Osteoblast (primary cell): Measurements from ENCODE around the gene PRKCA. TPM values are rescaled to one million over a fixed set of nuclear protein-coding genes. Genes with fewer than 3 reads are reported as not detected.

Experiments
- DNase-seq: peaks from one replicate; pipeline ENCODE4 v3.0.0; 2011; ENCODE audit warnings: low spot score, mixed read lengths; ENCODE audit not compliant: insufficient read length; ENCODE audit errors: missing footprints
- H2AFZ ChIP-seq: 2 replicates; pipeline ENCODE4 v1.6.0; 2011; ENCODE audit warnings: mild to moderate bottlenecking, low read length
- H3K27ac ChIP-seq: 2 replicates; pipeline ENCODE4 v1.5.1; 2011; ENCODE audit warnings: mild to moderate bottlenecking, low read depth, low read length, moderate library complexity
- H3K27me3 ChIP-seq: 2 replicates; pipeline ENCODE4 v1.6.0; 2012; ENCODE audit warnings: mild to moderate bottlenecking, control low read depth, inconsistent platforms, low read length, moderate library complexity; ENCODE audit not compliant: insufficient read depth
- H3K36me3 ChIP-seq: 2 replicates; pipeline ENCODE4 v1.5.1; 2011; ENCODE audit warnings: mild to moderate bottlenecking, low read length, control low read depth, moderate library complexity; ENCODE audit not compliant: insufficient read depth
- H3K4me1 ChIP-seq: 2 replicates; pipeline ENCODE4 v1.5.1; 2011; ENCODE audit warnings: mild to moderate bottlenecking, low read length, control low read depth, moderate library complexity; ENCODE audit not compliant: insufficient read depth
- H3K4me2 ChIP-seq: 2 replicates; pipeline ENCODE4 v1.6.0; 2011; ENCODE audit warnings: mild to moderate bottlenecking, low read length; ENCODE audit not compliant: insufficient read depth
- H3K4me3 ChIP-seq: fragments of 200-600 bp; sonication (generic); 3 replicates; pipeline ENCODE4 v1.5.1; 2012; ENCODE audit warnings: mild to moderate bottlenecking, low read length, inconsistent platforms; ENCODE audit not compliant: insufficient read depth
- H3K79me2 ChIP-seq: 2 replicates; pipeline ENCODE4 v1.6.0; 2012; ENCODE audit warnings: mild to moderate bottlenecking, low read length, control low read depth, inconsistent platforms; ENCODE audit not compliant: insufficient read depth
- H3K9me3 ChIP-seq: 2 replicates; pipeline ENCODE4 v1.5.1; 2011; ENCODE audit warnings: low read depth, low read length, control low read depth
- H4K20me1 ChIP-seq: 2 replicates; pipeline ENCODE4 v1.6.0; 2012; ENCODE audit warnings: mild to moderate bottlenecking, low read length, control low read depth; ENCODE audit not compliant: insufficient read depth
- total RNA-seq: library from RNA; depleted of rRNA; stranded (reverse); fragments of >200 nt; gene quantifications from 2 replicates; pipeline ENCODE4 v1.2.3, GENCODE V29; 2012
- TF ChIP-seq, protein P1 (sequence below): IDR thresholded peaks from 2 replicates; pipeline ENCODE4 v1.5.1; 2011; ENCODE audit warnings: mild to moderate bottlenecking, low read depth, low read length, moderate library complexity; ENCODE audit errors: extremely low read depth

Gene PRKCA
- total RNA-seq, 1 donor: 46.0 TPM

DNA sequence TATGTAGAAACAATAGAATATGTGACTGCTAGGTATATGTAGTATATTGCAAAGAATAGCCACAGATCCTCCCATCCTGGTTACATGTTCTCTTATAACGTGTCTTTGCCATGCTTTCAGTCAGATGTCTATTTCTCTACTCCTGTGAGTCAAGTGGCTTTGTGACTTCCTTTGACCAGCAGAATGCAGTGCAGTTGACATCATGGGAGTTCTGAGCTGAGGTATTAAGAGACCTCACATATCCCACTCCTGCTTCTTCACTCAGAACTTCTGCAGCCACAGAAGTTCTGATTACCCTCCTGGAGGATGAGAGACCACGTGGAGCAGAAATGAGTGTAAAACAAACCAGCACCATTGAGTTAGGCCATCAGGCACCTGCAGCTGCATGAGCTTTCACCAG, 222.5 kb downstream of the PRKCA start:
- Histone ChIP-seq H3K4me1 (peaks cover 21% of the 10 kb centered on the region), H3K4me3 (no peak overlapping the region), H3K4me2 (no peak overlapping the region), H2AFZ (no peak overlapping the region), H3K27ac (no peak overlapping the region), H4K20me1 (peaks cover 18% of the 10 kb centered on the region), H3K9me3 (no peaks in the 10 kb centered on the region), H3K79me2 (peaks cover 55% of the 10 kb centered on the region), H3K27me3 (no peaks in the 10 kb centered on the region), H3K36me3 (no peaks in the 10 kb centered on the region)
- no peak for DNase-seq
- TF ChIP-seq, protein P1, sequence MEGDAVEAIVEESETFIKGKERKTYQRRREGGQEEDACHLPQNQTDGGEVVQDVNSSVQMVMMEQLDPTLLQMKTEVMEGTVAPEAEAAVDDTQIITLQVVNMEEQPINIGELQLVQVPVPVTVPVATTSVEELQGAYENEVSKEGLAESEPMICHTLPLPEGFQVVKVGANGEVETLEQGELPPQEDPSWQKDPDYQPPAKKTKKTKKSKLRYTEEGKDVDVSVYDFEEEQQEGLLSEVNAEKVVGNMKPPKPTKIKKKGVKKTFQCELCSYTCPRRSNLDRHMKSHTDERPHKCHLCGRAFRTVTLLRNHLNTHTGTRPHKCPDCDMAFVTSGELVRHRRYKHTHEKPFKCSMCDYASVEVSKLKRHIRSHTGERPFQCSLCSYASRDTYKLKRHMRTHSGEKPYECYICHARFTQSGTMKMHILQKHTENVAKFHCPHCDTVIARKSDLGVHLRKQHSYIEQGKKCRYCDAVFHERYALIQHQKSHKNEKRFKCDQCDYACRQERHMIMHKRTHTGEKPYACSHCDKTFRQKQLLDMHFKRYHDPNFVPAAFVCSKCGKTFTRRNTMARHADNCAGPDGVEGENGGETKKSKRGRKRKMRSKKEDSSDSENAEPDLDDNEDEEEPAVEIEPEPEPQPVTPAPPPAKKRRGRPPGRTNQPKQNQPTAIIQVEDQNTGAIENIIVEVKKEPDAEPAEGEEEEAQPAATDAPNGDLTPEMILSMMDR: no peak

DNA sequence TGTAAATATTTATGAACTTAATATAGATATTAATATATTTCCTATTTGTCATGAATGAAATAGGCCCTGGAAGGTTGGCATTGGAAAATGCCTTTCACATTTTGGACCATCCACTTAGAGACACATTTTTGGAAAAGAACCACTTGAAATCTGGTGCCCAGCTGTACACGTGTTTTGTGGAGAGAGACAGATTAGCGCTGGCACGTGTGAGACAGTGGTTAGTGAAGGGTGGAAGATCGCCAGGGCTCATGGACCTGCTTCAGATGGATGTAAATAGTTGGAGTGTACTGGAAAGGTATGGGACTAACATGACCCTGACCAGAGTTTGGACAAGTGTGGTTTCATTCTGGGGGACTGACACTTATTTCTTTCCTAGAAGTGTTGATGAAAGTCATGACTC, 222.9 kb downstream of the PRKCA start:
- no peak for DNase-seq
- H3K36me3 ChIP-seq: no peaks in the 10 kb centered on the region

DNA sequence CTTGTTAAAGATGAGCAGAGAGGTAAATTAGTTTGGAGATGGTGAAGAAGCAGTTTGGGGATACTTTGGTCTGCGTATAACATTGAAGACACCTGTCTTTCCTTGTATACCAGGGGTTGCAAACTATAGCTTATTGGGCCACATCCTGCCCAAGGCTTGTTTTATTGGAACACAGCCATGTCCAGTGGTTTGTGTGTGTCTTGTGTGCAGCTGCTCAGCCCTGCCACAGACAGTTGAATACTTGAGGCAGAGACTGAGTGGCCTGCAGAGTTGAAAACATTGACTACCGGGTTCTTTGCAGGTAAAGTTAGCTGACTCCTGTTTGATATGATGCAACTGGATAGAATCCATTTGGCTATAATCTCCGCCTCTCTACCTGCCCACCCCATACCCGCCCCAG, 224.4 kb downstream of the PRKCA start:
- no peaks in the 10 kb centered on the region for H3K27me3 ChIP-seq
- H3K79me2 ChIP-seq: peaks cover 62% of the 10 kb centered on the region
- no peaks in the 10 kb centered on the region for H3K9me3 ChIP-seq
- no peak overlapping the region for H3K27ac ChIP-seq
- TF ChIP-seq, protein P1: no peak
- no peaks in the 10 kb centered on the region for H3K36me3 ChIP-seq
- no peak overlapping the region for H3K4me3 ChIP-seq
- H2AFZ ChIP-seq: no peak overlapping the region
- H3K4me2 ChIP-seq: no peak overlapping the region
- no peak for DNase-seq
- peaks cover 24% of the 10 kb centered on the region for H4K20me1 ChIP-seq
- H3K4me1 ChIP-seq: peaks cover 21% of the 10 kb centered on the region

More for the DNA sequence above, 222.9 kb downstream of the PRKCA start:
- no peak overlapping the region for H3K4me3 ChIP-seq
- no peaks in the 10 kb centered on the region for H3K27me3 ChIP-seq
- no peak overlapping the region for H3K4me2 ChIP-seq
- H3K9me3 ChIP-seq: no peaks in the 10 kb centered on the region
- H2AFZ ChIP-seq: no peak overlapping the region
- TF ChIP-seq, protein P1: no peak
- H4K20me1 ChIP-seq: peaks cover 18% of the 10 kb centered on the region
- H3K27ac ChIP-seq: no peak overlapping the region
- peaks cover 57% of the 10 kb centered on the region for H3K79me2 ChIP-seq
- peaks cover 21% of the 10 kb centered on the region for H3K4me1 ChIP-seq

DNA sequence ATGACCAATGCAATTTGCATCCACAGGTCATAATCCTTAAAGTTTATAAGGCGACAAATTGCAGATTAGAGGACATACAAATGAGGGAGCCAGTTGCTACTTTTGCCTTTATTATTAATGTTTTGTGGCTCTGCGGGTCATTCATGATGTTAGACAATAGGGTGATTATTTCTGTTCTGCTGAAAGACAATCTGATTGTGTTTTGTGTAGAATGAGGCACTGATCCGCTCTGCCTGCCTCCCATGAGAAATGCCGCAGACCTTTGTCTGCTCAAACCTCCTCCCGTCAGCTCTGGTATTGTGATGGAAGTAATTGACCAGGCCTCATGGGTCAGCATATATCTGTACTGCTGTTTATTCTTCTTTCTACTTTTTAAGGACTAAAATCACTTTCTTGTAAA, 224.9 kb downstream of the PRKCA start:
- no peak overlapping the region for H3K4me2 ChIP-seq
- H3K27me3 ChIP-seq: no peaks in the 10 kb centered on the region
- H4K20me1 ChIP-seq: peaks cover 23% of the 10 kb centered on the region
- no peak for DNase-seq
- no peak overlapping the region for H2AFZ ChIP-seq
- H3K4me1 ChIP-seq: peaks cover 17% of the 10 kb centered on the region
- H3K4me3 ChIP-seq: no peak overlapping the region
- H3K79me2 ChIP-seq: peaks cover 57% of the 10 kb centered on the region
- no peak overlapping the region for H3K27ac ChIP-seq
- no peaks in the 10 kb centered on the region for H3K9me3 ChIP-seq
- H3K36me3 ChIP-seq: no peaks in the 10 kb centered on the region
- TF ChIP-seq, protein P1: no peak
